Muscle of back (tissue), 11 donors: ENCODE results near the gene MTFR1L. TPM values are rescaled to one million over a fixed set of nuclear protein-coding genes. Genes with fewer than 3 reads are reported as not detected.

ENCODE experiments used
- DNase-seq, 3 donors: peaks; one replicate each; pipeline versions ENCODE4 v3.0.0 to v3.0.0-alpha.2; 2013
- polyA plus RNA-seq, 10 donors: library from polyadenylated mRNA; unstranded; fragments of 120-200 nt; gene quantifications; one replicate each; pipeline ENCODE4 v1.2.1, GENCODE V29; 2013; ENCODE audit not compliant: insufficient read length in 10 of 10

Gene MTFR1L
- polyA plus RNA-seq, 10 donors = 53.2 to 73.6 (median 65.9) TPM

GRCh38 chr1:25875856-25876692, 56.3 kb downstream of the MTFR1L start:
- DNase-seq = no peak

DNA sequence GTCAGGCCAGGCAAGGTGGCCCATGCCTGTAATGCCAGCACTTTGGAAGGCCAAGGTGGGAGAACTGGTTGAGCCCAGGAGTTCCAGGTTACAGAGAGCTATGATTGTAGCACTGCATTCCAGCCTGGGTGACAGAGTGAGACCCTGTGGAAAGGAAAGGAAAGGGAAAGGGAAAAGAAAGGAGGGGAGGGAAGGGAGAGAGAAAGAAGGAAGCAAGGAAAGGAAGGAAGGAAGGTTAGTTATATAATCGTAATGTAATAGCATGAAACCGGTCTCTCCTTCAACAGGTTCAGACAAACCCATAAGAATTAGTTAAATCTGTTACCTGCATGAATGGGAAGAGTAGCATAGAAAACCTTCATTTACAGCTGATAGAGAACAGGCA, 56.9 kb downstream of the MTFR1L start:
- no peak for DNase-seq

- DNase-seq = no peak
These were observed 57.4 kb downstream of the MTFR1L start for GRCh38 chr1:25877155-25877554.

DNA sequence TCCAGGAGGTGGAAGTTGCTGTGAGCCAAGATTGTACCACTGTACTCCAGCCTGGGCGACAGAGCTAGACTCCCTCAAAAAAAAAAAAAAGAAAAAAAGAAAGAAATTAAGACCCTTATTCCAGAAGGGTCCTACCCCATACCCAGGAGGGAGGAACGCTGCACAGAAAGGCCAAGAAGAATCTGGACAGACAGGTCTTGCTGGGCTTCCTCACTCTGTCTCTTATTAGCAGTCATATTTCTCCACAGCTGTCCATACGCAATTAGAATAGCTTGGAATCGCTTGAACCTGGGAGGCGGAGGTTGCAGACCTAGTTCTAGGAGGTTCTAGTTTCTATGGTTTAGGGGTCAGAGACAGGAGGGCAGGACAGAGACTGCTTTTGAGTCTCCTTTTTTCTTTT, 58.9 kb downstream of the MTFR1L start:
- DNase-seq = no peak

GRCh38 chr1:25879675-25880074, 59.9 kb downstream of the MTFR1L start:
- no peak for DNase-seq

DNA sequence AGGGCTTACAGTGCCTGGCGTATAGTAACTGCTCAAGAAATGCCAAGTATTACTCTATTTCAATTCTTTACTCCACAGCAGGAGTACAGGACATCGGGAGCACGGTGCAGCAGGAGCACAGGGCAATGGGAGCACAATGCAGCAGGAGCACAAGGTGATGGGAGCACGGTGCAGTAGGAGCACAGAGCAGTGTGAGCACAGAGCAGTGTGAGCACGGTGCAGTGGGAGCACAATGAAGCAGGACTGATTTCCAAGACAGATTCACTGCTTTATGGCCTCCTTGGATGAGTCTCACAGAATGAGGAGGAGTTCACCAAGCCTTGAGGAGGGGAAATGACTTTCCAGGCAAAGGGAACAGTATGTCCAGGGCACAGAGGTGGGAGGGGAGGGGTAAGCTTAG, 60.8 kb downstream of the MTFR1L start:
- no peak for DNase-seq

DNA sequence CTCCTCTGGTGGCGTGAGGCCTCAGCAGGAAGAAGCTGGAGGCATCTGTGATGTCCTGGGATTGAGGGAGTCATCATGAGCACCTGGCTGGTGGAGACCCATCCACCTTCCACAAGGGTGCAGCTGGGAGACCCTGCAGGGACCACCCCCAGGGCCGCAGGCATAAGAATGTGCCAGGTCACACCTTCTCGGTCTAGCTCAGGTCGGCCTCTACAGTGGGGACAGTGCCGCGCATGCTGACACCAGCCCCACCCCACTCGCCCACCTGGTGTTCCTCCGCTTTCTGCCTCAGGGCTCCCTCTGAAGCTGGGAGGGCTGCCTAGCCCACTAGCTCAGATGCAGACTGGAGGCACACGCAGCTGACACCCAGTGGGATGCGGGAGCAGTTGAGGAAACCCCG, 61.5 kb downstream of the MTFR1L start:
- DNase-seq = no peak

Other genes with a start within 250 kb of the MTFR1L start
- gene MAN1C1, start 203.2 kb upstream of the MTFR1L start, polyA plus RNA-seq = 10 to 100 TPM in 9 of 10 donors, 1 to 10 TPM in 1; 9.1 to 15.4 (median 12.1) TPM
- 10 to 100 TPM; 47.4 to 74.8 (median 56.5) TPM for gene SELENON, start 19.8 kb upstream of the MTFR1L start, polyA plus RNA-seq
- 1 to 10 TPM in 7 of 10 donors, under 1 TPM in 3; 0.78 to 2.5 (median 1.3) TPM for gene AUNIP, start 39.5 kb downstream of the MTFR1L start, polyA plus RNA-seq
- 1 to 10 TPM; 6.1 to 8.9 (median 7.0) TPM for gene PAQR7, start 55.8 kb downstream of the MTFR1L start, polyA plus RNA-seq
- gene STMN1, start 86.5 kb downstream of the MTFR1L start, polyA plus RNA-seq = 100 to 1,000 TPM; 402 to 727 (median 524) TPM
- 10 to 100 TPM; 30.1 to 83.9 (median 59.1) TPM for gene PAFAH2, start 178.1 kb downstream of the MTFR1L start, polyA plus RNA-seq
- 1 to 10 TPM; 1.7 to 7.3 (median 3.2) TPM for gene EXTL1, start 201.8 kb downstream of the MTFR1L start, polyA plus RNA-seq
- gene SLC30A2, start 226.2 kb downstream of the MTFR1L start, polyA plus RNA-seq = 1 to 10 TPM in 1 of 10 donors, under 1 TPM in 9; 0.16 to 1.1 (median 0.55) TPM
- gene TRIM63, start 247.7 kb downstream of the MTFR1L start, polyA plus RNA-seq = 10 to 100 TPM; 23.1 to 48.6 (median 36.4) TPM